ENCODE data around the gene GRIK4. TPM values are rescaled to one million over a fixed set of nuclear protein-coding genes. Genes with fewer than 3 reads are reported as not detected.

GRIK4 gene
- total RNA-seq, 1 experiment from 2014 or later: not detected

DNA sequence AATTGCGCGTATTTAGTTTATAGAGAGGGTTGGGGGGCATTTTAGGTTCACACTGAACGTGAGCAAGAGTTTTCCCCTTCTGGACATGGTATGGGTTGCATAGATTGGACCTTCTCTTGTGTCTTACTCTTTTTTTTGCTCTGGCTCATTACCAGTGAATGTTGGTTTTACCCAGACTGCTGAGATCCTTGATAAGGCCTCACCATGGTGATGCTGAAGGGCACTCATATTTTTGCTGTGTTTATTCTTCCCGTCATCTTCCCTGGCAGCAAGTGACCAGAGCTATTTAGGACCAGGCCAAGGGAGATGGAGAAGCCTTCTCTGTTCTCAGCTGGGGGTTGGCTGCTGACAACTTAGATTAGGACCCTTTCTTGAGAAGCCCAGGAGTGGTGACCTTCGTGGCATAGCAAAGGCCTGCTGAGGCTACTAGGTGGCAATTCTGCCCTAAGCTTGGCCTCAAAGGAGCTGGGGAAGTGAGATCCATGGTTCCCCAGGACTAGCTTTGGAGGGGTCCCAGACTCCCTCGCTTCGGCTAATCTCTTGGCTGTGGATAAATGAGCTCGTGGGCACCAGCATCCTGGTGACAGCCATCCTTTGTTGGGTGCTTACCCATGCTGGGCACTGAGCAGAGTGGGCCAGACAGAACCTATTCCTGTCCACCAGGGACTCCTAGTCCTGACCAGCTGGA, 47.3 kb downstream of the GRIK4 start:
- no peak for ATAC-seq
- no peak overlapping the region for H3K27ac ChIP-seq (ENCODE audit: low read length)
- DNase-seq: no peak
- no peak overlapping the region for H2AFZ ChIP-seq (ENCODE audit: low read length)
- H3K4me1 ChIP-seq (ENCODE audit: insufficient read depth, low read length): no peaks in the 10 kb centered on the region
- H3K27me3 ChIP-seq (ENCODE audit: low read length): peaks cover 59% of the 10 kb centered on the region
- BruUV-seq (replicated peaks): no TSS peak
- no peaks in the 10 kb centered on the region for H3K9me2 ChIP-seq (replicated peaks; ENCODE audit: low read length)
- ChIA-PET CTCF (no interaction called here), POLR2A (ENCODE audit: unreplicated experiment) (no interaction called here)
- H3F3A ChIP-seq (ENCODE audit: low read length, unreplicated experiment): no peaks in the 10 kb centered on the region
- no peak overlapping the region for H3K9ac ChIP-seq (ENCODE audit: low read length)
- TF ChIP-seq EZH2phosphoT487 (IDR thresholded peaks at IDR 0.05; ENCODE audit: borderline replicate concordance, low read length): no peak
- TF ChIP-seq, protein P1, sequence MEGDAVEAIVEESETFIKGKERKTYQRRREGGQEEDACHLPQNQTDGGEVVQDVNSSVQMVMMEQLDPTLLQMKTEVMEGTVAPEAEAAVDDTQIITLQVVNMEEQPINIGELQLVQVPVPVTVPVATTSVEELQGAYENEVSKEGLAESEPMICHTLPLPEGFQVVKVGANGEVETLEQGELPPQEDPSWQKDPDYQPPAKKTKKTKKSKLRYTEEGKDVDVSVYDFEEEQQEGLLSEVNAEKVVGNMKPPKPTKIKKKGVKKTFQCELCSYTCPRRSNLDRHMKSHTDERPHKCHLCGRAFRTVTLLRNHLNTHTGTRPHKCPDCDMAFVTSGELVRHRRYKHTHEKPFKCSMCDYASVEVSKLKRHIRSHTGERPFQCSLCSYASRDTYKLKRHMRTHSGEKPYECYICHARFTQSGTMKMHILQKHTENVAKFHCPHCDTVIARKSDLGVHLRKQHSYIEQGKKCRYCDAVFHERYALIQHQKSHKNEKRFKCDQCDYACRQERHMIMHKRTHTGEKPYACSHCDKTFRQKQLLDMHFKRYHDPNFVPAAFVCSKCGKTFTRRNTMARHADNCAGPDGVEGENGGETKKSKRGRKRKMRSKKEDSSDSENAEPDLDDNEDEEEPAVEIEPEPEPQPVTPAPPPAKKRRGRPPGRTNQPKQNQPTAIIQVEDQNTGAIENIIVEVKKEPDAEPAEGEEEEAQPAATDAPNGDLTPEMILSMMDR (conservative IDR thresholded peaks at IDR 0.05; ENCODE audit: low read depth, low read length): no peak
- TF ChIP-seq EZH2 (IDR thresholded peaks at IDR 0.05; ENCODE audit: low read length, unreplicated experiment): no peak
- no peaks in the 10 kb centered on the region for H3K9me3 ChIP-seq (ENCODE audit: low read length)
- H3K79me2 ChIP-seq (ENCODE audit: low read length): no peaks in the 10 kb centered on the region
- H3K36me3 ChIP-seq (ENCODE audit: low read depth, low read length): no peaks in the 10 kb centered on the region
- H3K4me3 ChIP-seq (ENCODE audit: low read length): no peak overlapping the region
- intact Hi-C loops (cut with micrococcal nuclease): no loop called here
- no peaks in the 10 kb centered on the region for H4K20me1 ChIP-seq (ENCODE audit: low read length)
- H3K4me2 ChIP-seq (ENCODE audit: low read length): no peak overlapping the region

DNA sequence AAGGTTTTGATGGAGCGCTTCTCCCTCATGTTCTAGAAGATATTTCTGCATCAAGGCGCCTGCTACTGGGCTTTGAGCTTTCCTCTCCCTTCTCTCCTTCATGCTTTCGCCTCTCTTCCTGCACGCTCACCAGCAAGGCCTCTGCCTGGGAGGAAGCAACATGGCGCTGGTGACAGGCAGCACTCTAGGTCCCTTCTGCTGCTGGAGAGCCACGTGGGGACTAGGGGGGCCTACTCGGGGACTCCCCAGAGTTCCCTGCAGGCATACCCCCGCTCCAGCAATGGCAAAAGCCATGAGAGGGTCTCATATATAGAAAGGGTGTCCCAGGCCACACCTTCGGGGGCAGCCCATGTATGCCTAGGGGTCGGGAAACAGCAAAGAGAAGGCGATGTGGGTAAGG, 49.7 kb downstream of the GRIK4 start:
- no peak for TF ChIP-seq EZH2 (IDR thresholded peaks at IDR 0.05; ENCODE audit: low read length, unreplicated experiment)
- no peak for TF ChIP-seq EZH2phosphoT487 (IDR thresholded peaks at IDR 0.05; ENCODE audit: borderline replicate concordance, low read length)
- TF ChIP-seq, protein P1 (conservative IDR thresholded peaks at IDR 0.05; ENCODE audit: low read depth, low read length): no peak
- H3K79me2 ChIP-seq (ENCODE audit: low read length): no peaks in the 10 kb centered on the region
- ChIA-PET CTCF (no interaction called here), POLR2A (ENCODE audit: unreplicated experiment) (no interaction called here)
- H3K9me3 ChIP-seq (ENCODE audit: low read length): no peaks in the 10 kb centered on the region
- BruUV-seq (replicated peaks): no TSS peak
- H3F3A ChIP-seq (ENCODE audit: low read length, unreplicated experiment): no peaks in the 10 kb centered on the region
- no peaks in the 10 kb centered on the region for H4K20me1 ChIP-seq (ENCODE audit: low read length)
- DNase-seq (no peak), ATAC-seq (no peak)
- H3K27me3 ChIP-seq (ENCODE audit: low read length): peaks cover 48% of the 10 kb centered on the region
- no peak overlapping the region for H3K4me2 ChIP-seq (ENCODE audit: low read length)
- H3K27ac ChIP-seq (ENCODE audit: low read length): no peak overlapping the region
- H3K36me3 ChIP-seq (ENCODE audit: low read depth, low read length): no peaks in the 10 kb centered on the region
- no peaks in the 10 kb centered on the region for H3K9me2 ChIP-seq (replicated peaks; ENCODE audit: low read length)
- H3K9ac ChIP-seq (ENCODE audit: low read length): no peak overlapping the region
- H3K4me3 ChIP-seq (ENCODE audit: low read length): no peak overlapping the region
- intact Hi-C loops (cut with micrococcal nuclease): no loop called here
- H2AFZ ChIP-seq (ENCODE audit: low read length): no peak overlapping the region
- H3K4me1 ChIP-seq (ENCODE audit: insufficient read depth, low read length): peaks cover 13% of the 10 kb centered on the region

DNA sequence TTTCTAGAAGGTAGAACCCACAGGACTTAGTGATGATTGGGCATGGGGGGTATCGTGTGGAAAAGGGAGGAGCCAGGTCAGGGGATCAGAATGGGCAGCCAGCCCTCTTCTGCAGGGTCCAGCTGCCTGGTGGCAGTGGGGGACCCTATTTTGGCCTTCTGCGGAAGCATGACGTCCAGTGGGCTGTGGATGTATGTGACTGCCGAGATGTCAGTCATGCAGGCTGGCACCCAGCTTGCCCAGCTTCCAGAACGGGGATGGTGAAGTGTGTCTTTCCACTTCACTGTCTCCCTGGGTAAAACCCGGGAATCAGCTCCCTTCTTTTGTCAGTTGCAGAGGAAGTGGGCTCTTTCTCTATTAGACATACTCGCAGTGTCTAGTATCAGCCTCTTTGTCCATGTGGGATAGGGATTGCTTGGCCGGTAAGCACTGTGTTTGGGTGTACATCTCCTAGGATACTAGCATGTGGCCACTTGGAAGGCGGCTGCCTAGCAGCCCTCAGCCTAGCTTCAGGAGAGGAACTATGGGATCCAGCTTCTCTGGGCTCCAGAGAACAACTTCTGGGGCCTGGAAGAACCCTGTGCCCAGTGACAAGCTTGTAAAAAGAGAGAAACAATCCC, 51.4 kb downstream of the GRIK4 start:
- Histone ChIP-seq H3K9me3 (ENCODE audit: low read length) (no peaks in the 10 kb centered on the region), H3K9me2 (replicated peaks; ENCODE audit: low read length) (no peaks in the 10 kb centered on the region), H2AFZ (ENCODE audit: low read length) (no peak overlapping the region), H3K4me1 (ENCODE audit: insufficient read depth, low read length) (peaks cover 14% of the 10 kb centered on the region), H3K4me2 (ENCODE audit: low read length) (no peak overlapping the region), H3K79me2 (ENCODE audit: low read length) (no peaks in the 10 kb centered on the region), H3F3A (ENCODE audit: low read length, unreplicated experiment) (no peaks in the 10 kb centered on the region), H3K9ac (ENCODE audit: low read length) (no peak overlapping the region), H3K36me3 (ENCODE audit: low read depth, low read length) (no peaks in the 10 kb centered on the region), H3K4me3 (ENCODE audit: low read length) (no peak overlapping the region), H3K27ac (ENCODE audit: low read length) (no peak overlapping the region), H3K27me3 (ENCODE audit: low read length) (peaks cover 35% of the 10 kb centered on the region), H4K20me1 (ENCODE audit: low read length) (no peaks in the 10 kb centered on the region)
- ChIA-PET POLR2A (ENCODE audit: unreplicated experiment) (no interaction called here), CTCF (no interaction called here)
- BruUV-seq (replicated peaks): no TSS peak
- DNase-seq: no peak
- no peak for ATAC-seq
- TF ChIP-seq EZH2 (IDR thresholded peaks at IDR 0.05; ENCODE audit: low read length, unreplicated experiment) (no peak), EZH2phosphoT487 (IDR thresholded peaks at IDR 0.05; ENCODE audit: borderline replicate concordance, low read length) (no peak)
- TF ChIP-seq, protein P1 (conservative IDR thresholded peaks at IDR 0.05; ENCODE audit: low read depth, low read length): no peak
- intact Hi-C loops (cut with micrococcal nuclease): no loop called here

Measured in PC-3 (cell line).